ENCODE results near the gene SLCO2A1. TPM values are rescaled to one million over a fixed set of nuclear protein-coding genes. Genes with fewer than 3 reads are reported as not detected.

The SLCO2A1 gene
- total RNA-seq = 6.7 and 9.0 TPM in 2 replicates

GRCh38 chr3:134029734-134030378, at the start of gene SLCO2A1:
SLCO2A1 (minus strand) TSS chr3:134029925; CDS start chr3:134029802, 123 bp downstream.

GRCh38 chr3:133895208-133896001, 134.3 kb downstream of the SLCO2A1 start, which contains the start of gene RAB6B:
RAB6B (minus strand) TSS chr3:133895882; CDS start chr3:133895466, 416 bp downstream.

Other genes starting within 250 kb of the SLCO2A1 start
- 47.5 and 66.0 TPM in 2 replicates for gene SRPRB, start 224.1 kb downstream of the SLCO2A1 start, total RNA-seq
- 0.87 and 1.0 TPM in 2 replicates for gene RAB6B, start 134.0 kb downstream of the SLCO2A1 start, total RNA-seq
- gene RYK, start 220.9 kb upstream of the SLCO2A1 start, total RNA-seq = 92.0 and 114 TPM in 2 replicates

All from dermis lymphatic vessel endothelial cell (primary cell).